Adrenal gland (tissue), 12 donors: Measurements from ENCODE around the gene KCNK15. TPM values are rescaled to one million over a fixed set of nuclear protein-coding genes. Genes with fewer than 3 reads are reported as not detected.

ENCODE experiments used
- DNase-seq, 7 donors: peaks; one replicate each; pipeline ENCODE4 v3.0.0-alpha.2; 2019 to 2020
- H3K27ac ChIP-seq, 5 donors: fragments of 200-600 bp; sonication (generic) in 4 of 5; 1 replicate in 3 of 5; 2 replicates in 2 of 5; pipeline versions ENCODE4 v1.5.1 to v1.8.0; 2016 to 2020; ENCODE audit warnings: mild to moderate bottlenecking in 1 of 5
- H3K27me3 ChIP-seq: fragments of 200-600 bp; 2 replicates; pipeline ENCODE4 v1.8.0; 2021
- H3K36me3 ChIP-seq, 2 donors: fragments of 200-600 bp; replicated peaks in 1 of 2; 1 replicate in 1 of 2; 2 replicates in 1 of 2; pipeline versions ENCODE4 v1.5.1 to v1.8.0; 2018 to 2022
- H3K4me1 ChIP-seq, 2 donors: fragments of 200-600 bp; replicated peaks in 1 of 2; 1 replicate in 1 of 2; 2 replicates in 1 of 2; pipeline versions ENCODE4 v1.5.1 to v1.8.0; 2018 to 2021
- H3K4me3 ChIP-seq, 4 donors: fragments of 200-600 bp; sonication (generic) in 3 of 4; one replicate each; pipeline ENCODE4 v1.5.1; 2016 to 2018
- H3K9me3 ChIP-seq, 3 donors: fragments of 200-600 bp; sonication (generic) in 1 of 3; replicated peaks in 1 of 3; 1 replicate in 2 of 3; 2 replicates in 1 of 3; pipeline versions ENCODE4 v1.5.1 to v1.8.0; 2016 to 2021
- CTCF ChIP-seq, 6 experiments: fragments of 450-650 bp in 4 of 6; fragments of 200-600 bp in 2 of 6; sonication (generic) in 1 of 6; IDR thresholded peaks; 1 replicate in 5 of 6; 2 replicates in 1 of 6; pipeline versions ENCODE4 v1.5.1 to v1.8.0; 2016 to 2021; ENCODE audit warnings: antibody characterized with exemption in 6 of 6, mild to moderate bottlenecking in 2 of 6, moderate library complexity in 1 of 6
- POLR2A ChIP-seq, 2 donors: fragments of 450-650 bp; IDR thresholded peaks; one replicate each; pipeline ENCODE4 v1.6.1; 2017; ENCODE audit warnings: antibody characterized with exemption in 2 of 2, mild to moderate bottlenecking in 2 of 2, moderate library complexity in 1 of 2
- WGBS, 4 donors: extraction: QIAGEN DNeasy Blood & Tissue Kit in 2 of 4; methylation state at CpG; one replicate each; pipeline versions ENCODE4 v1.1.5 to v1.1.7; 2013 to 2017; 5-methylcytosine and 5-hydroxymethylcytosine counted together
- intact Hi-C, 2 donors: fragments of 100-400 bp; cut with DNase I; formaldehyde crosslinking; loops; one replicate each; pipeline versions ENCODE4 v1.14.1 to v1.15.0; 2022 to 2023
- polyA plus RNA-seq, 3 donors: library from polyadenylated mRNA; stranded (reverse); fragments of 200-250 nt in 2 of 3; fragments of 350-450 nt in 1 of 3; fragmentation: Illumina TruSeq in 1 of 3; extraction: RNeasy Lipid Tissue Mini Kit (QIAGEN cat#74804) in 1 of 3; gene quantifications; one replicate each; pipeline ENCODE4 v1.2.3, GENCODE V29; 2013 to 2014
- total RNA-seq, 9 donors: library from RNA; depleted of rRNA in 4 of 9; stranded (reverse); fragments of >200 nt in 4 of 9; fragments of 120-200 nt in 1 of 9; fragmentation: NEBNext Ultra II Directional in 1 of 9; extraction: Animal tissue kit (Norgen Biotek cat#: 25700) in 1 of 9; gene quantifications; one replicate each; pipeline versions ENCODE4 v1.1.0 to v1.2.4, GENCODE V29; 2013 to 2023
- donor health status: healthy with polysubstance abuse.
- donor health status: Bipolar disorder and iron deficiency.
- donor health status: DM: yes; HTN: yes; CAD: no.
- donor health status: DM: no; HTN: no; CAD: no.
- donor health status: DM: no; HTN: no; CAD: no.
- donor health status: DM: yes; HTN: yes; CAD: no.

Gene KCNK15
- total and polyA plus RNA-seq, 12 donors = 0.42 to 11.0 (median 1.4) TPM

- intact Hi-C loops = no loop called here
Observed at GRCh38 chr20:44723798-44724362, 21.8 kb upstream of the KCNK15 start.

GRCh38 chr20:44724423-44725091 lies 21.1 kb upstream of the KCNK15 start:
- Histone ChIP-seq H3K36me3 (no peaks in the 10 kb centered on the region), H3K9me3 (no peaks in the 10 kb centered on the region), H3K4me3 (no peak overlapping the region), H3K27me3 (no peaks in the 10 kb centered on the region), H3K4me1 (peaks cover 21 to 36% of the 10 kb centered on the region in 2 donors), H3K27ac (no peak overlapping the region)
- intact Hi-C loops = no loop called here
- TF ChIP-seq CTCF (IDR thresholded peaks at IDR 0.05) (no peak), POLR2A (IDR thresholded peaks at IDR 0.05) (no peak)
- DNase-seq = no peak
- 66 to 87% (median 76%) methylated on average over 5 to 26 of the region's 26 CpGs for WGBS, 4 donors

More at GRCh38 chr20:44723798-44724362, 21.8 kb upstream of the KCNK15 start:
- TF ChIP-seq POLR2A (IDR thresholded peaks at IDR 0.05) (no peak), CTCF (IDR thresholded peaks at IDR 0.05) (no peak)
- Histone ChIP-seq H3K27ac (no peak overlapping the region), H3K4me3 (no peak overlapping the region), H3K4me1 (peaks cover 16 to 29% of the 10 kb centered on the region in 2 donors), H3K9me3 (no peaks in the 10 kb centered on the region), H3K36me3 (no peaks in the 10 kb centered on the region), H3K27me3 (no peaks in the 10 kb centered on the region)
- WGBS, 4 donors = 87 to 96% (median 92%) methylated on average over 6 to 9 of the region's 9 CpGs
- DNase-seq = no peak

GRCh38 chr20:44725837-44726236 lies 19.8 kb upstream of the KCNK15 start:
- TF ChIP-seq CTCF (IDR thresholded peaks at IDR 0.05) (no peak), POLR2A (IDR thresholded peaks at IDR 0.05) (no peak)
- no peaks in the 10 kb centered on the region for H3K27me3 ChIP-seq
- no peak overlapping the region for H3K4me3 ChIP-seq
- no peaks in the 10 kb centered on the region for H3K9me3 ChIP-seq
- intact Hi-C loops = no loop called here
- 68 to 90% (median 75%) methylated on average over 5 of the region's 5 CpGs for WGBS, 4 donors
- DNase-seq = no peak
- H3K27ac ChIP-seq = no peak overlapping the region
- H3K4me1 ChIP-seq = peaks cover 13 to 26% of the 10 kb centered on the region in 2 donors
- H3K36me3 ChIP-seq = no peaks in the 10 kb centered on the region

- Histone ChIP-seq H3K36me3 (no peaks in the 10 kb centered on the region), H3K4me3 (no peak overlapping the region), H3K27me3 (no peaks in the 10 kb centered on the region), H3K4me1 (peaks cover 16 to 20% of the 10 kb centered on the region in 2 donors), H3K9me3 (no peaks in the 10 kb centered on the region), H3K27ac (no peak overlapping the region)
- DNase-seq = no peak
- TF ChIP-seq CTCF (IDR thresholded peaks at IDR 0.05) (no peak), POLR2A (IDR thresholded peaks at IDR 0.05) (no peak)
- 93 to 95% methylated on average over 11 of the region's 11 CpGs; no CpG with 5 or more reads in 2 of the 4 donors for WGBS, 4 donors
- intact Hi-C loops = no loop called here
Observed at GRCh38 chr20:44727039-44727438, 18.6 kb upstream of the KCNK15 start.
